Karpas-422 (cell line): ENCODE results near the gene AGPAT3. TPM values are rescaled to one million over a fixed set of nuclear protein-coding genes. Genes with fewer than 3 reads are reported as not detected.

Source experiments
- DNase-seq: peaks from one replicate; pipeline ENCODE4 v3.0.0-alpha.2; 2015
- H2AFZ ChIP-seq: fragments of 200-600 bp; sonication (generic); 2 replicates; pipeline ENCODE4 v1.6.1; 2014; ENCODE audit warnings: antibody characterized with exemption, low read length, mixed read lengths
- H3K27ac ChIP-seq: fragments of 200-600 bp; sonication (generic); 2 replicates; pipeline ENCODE4 v1.5.1; 2014; ENCODE audit warnings: mild to moderate bottlenecking, low read length, moderate library complexity
- H3K27me3 ChIP-seq: fragments of 200-600 bp; sonication (generic); 2 replicates; pipeline ENCODE4 v1.6.1; 2014; ENCODE audit warnings: low read length, mixed read lengths
- H3K36me3 ChIP-seq: fragments of 200-600 bp; sonication (generic); 2 replicates; pipeline ENCODE4 v1.6.1; 2014; ENCODE audit warnings: low read length, mixed read lengths; ENCODE audit not compliant: insufficient read depth
- H3K4me1 ChIP-seq: fragments of 200-600 bp; sonication (generic); 2 replicates; pipeline ENCODE4 v1.6.1; 2014; ENCODE audit warnings: mild to moderate bottlenecking, low read length, mixed read lengths
- H3K4me2 ChIP-seq: fragments of 200-600 bp; sonication (generic); 2 replicates; pipeline ENCODE4 v1.6.1; 2014; ENCODE audit warnings: low read length, low read depth, mild to moderate bottlenecking; ENCODE audit not compliant: poor library complexity, severe bottlenecking
- H3K4me3 ChIP-seq: fragments of 200-600 bp; sonication (generic); 2 replicates; pipeline ENCODE4 v1.5.1; 2014; ENCODE audit warnings: mild to moderate bottlenecking, antibody characterized with exemption, low read length, mixed read lengths
- H3K79me2 ChIP-seq: fragments of 200-600 bp; sonication (generic); 2 replicates; pipeline ENCODE4 v1.6.1; 2014; ENCODE audit warnings: mild to moderate bottlenecking, low read length, mixed read lengths
- H3K9ac ChIP-seq: fragments of 200-600 bp; sonication (generic); 2 replicates; pipeline ENCODE4 v1.6.0; 2014; ENCODE audit warnings: low read length
- H3K9me2 ChIP-seq: fragments of 200-600 bp; sonication (generic), shearing (Covaris generic); replicated peaks from 2 replicates; pipeline ENCODE4 v1.6.0; 2014; ENCODE audit warnings: mild to moderate bottlenecking, low read length, moderate library complexity; ENCODE audit not compliant: insufficient read depth
- H3K9me3 ChIP-seq: fragments of 300-700, 200-600 bp; sonication (generic); 2 replicates; pipeline ENCODE4 v1.6.1; 2014; ENCODE audit warnings: low read length, mixed read lengths
- H4K20me1 ChIP-seq: fragments of 200-600 bp; sonication (generic); 2 replicates; pipeline ENCODE4 v1.6.1; 2014; ENCODE audit warnings: mild to moderate bottlenecking, antibody characterized with exemption, low read length, low read depth; ENCODE audit not compliant: insufficient read depth
- total RNA-seq: library from RNA; depleted of rRNA; stranded (reverse); fragments of >200 nt; shearing (Covaris generic); gene quantifications from 2 replicates; pipeline ENCODE4 v1.2.3, GENCODE V29; 2014; ENCODE audit warnings: low replicate concordance

The AGPAT3 gene
- total RNA-seq, 1 experiment from 2014 or later: 29.0 TPM

GRCh38 chr21:43965911-43966585 is 101.0 kb downstream of the AGPAT3 start:
- no peak overlapping the region for H2AFZ ChIP-seq
- H3K27ac ChIP-seq: no peak overlapping the region
- no peaks in the 10 kb centered on the region for H3K4me1 ChIP-seq
- no peak overlapping the region for H3K4me3 ChIP-seq
- no peak overlapping the region for H3K9ac ChIP-seq
- no peaks in the 10 kb centered on the region for H3K9me3 ChIP-seq
- H3K4me2 ChIP-seq: no peak overlapping the region
- no peak for DNase-seq
- no peaks in the 10 kb centered on the region for H3K27me3 ChIP-seq
- no peaks in the 10 kb centered on the region for H3K36me3 ChIP-seq
- H4K20me1 ChIP-seq: no peaks in the 10 kb centered on the region
- no peaks in the 10 kb centered on the region for H3K79me2 ChIP-seq
- no peaks in the 10 kb centered on the region for H3K9me2 ChIP-seq

GRCh38 chr21:43966946-43967512 is 102.0 kb downstream of the AGPAT3 start:
- Histone ChIP-seq H3K9ac (no peak overlapping the region), H4K20me1 (no peaks in the 10 kb centered on the region), H3K79me2 (no peaks in the 10 kb centered on the region), H3K27ac (no peak overlapping the region), H3K9me2 (no peaks in the 10 kb centered on the region), H3K4me2 (no peak overlapping the region), H3K9me3 (no peaks in the 10 kb centered on the region), H3K4me1 (no peaks in the 10 kb centered on the region), H3K36me3 (peaks cover 3% of the 10 kb centered on the region; the same call in 1 of the 2 replicates), H3K27me3 (no peaks in the 10 kb centered on the region), H3K4me3 (no peak overlapping the region), H2AFZ (no peak overlapping the region)
- no peak for DNase-seq

- Histone ChIP-seq H3K27me3 (no peaks in the 10 kb centered on the region), H2AFZ (no peak overlapping the region), H3K27ac (no peak overlapping the region), H3K4me2 (no peak overlapping the region), H3K79me2 (no peaks in the 10 kb centered on the region), H3K9ac (no peak overlapping the region), H3K4me3 (no peak overlapping the region), H3K4me1 (no peaks in the 10 kb centered on the region), H3K36me3 (peaks cover 3% of the 10 kb centered on the region; the same call in 1 of the 2 replicates), H4K20me1 (no peaks in the 10 kb centered on the region), H3K9me2 (no peaks in the 10 kb centered on the region), H3K9me3 (no peaks in the 10 kb centered on the region)
- DNase-seq: no peak
Observed at GRCh38 chr21:43967981-43968380, 103.0 kb downstream of the AGPAT3 start.

GRCh38 chr21:43968410-43969114 is 103.5 kb downstream of the AGPAT3 start:
- Histone ChIP-seq H3K4me2 (no peak overlapping the region), H3K9ac (no peak overlapping the region), H3K27me3 (no peaks in the 10 kb centered on the region), H3K9me3 (no peaks in the 10 kb centered on the region), H3K36me3 (peaks cover 3% of the 10 kb centered on the region; the same call in 1 of the 2 replicates), H3K9me2 (no peaks in the 10 kb centered on the region), H3K79me2 (no peaks in the 10 kb centered on the region), H3K27ac (no peak overlapping the region), H3K4me1 (no peaks in the 10 kb centered on the region), H3K4me3 (no peak overlapping the region), H2AFZ (no peak overlapping the region), H4K20me1 (no peaks in the 10 kb centered on the region)
- no peak for DNase-seq

GRCh38 chr21:43969115-43969444 is 104.1 kb downstream of the AGPAT3 start:
- no peak overlapping the region for H3K4me2 ChIP-seq
- H3K27ac ChIP-seq: no peak overlapping the region
- H3K4me1 ChIP-seq: no peaks in the 10 kb centered on the region
- no peak overlapping the region for H3K9ac ChIP-seq
- no peaks in the 10 kb centered on the region for H3K9me3 ChIP-seq
- H3K9me2 ChIP-seq: no peaks in the 10 kb centered on the region
- H2AFZ ChIP-seq: no peak overlapping the region
- H3K79me2 ChIP-seq: no peaks in the 10 kb centered on the region
- no peak overlapping the region for H3K4me3 ChIP-seq
- H3K27me3 ChIP-seq: no peaks in the 10 kb centered on the region
- H4K20me1 ChIP-seq: no peaks in the 10 kb centered on the region
- no peak for DNase-seq
- peaks cover 3% of the 10 kb centered on the region; the same call in 1 of the 2 replicates for H3K36me3 ChIP-seq

- no peaks in the 10 kb centered on the region for H3K27me3 ChIP-seq
- no peaks in the 10 kb centered on the region for H4K20me1 ChIP-seq
- H2AFZ ChIP-seq: no peak overlapping the region
- no peak overlapping the region for H3K4me3 ChIP-seq
- no peak for DNase-seq
- no peaks in the 10 kb centered on the region for H3K4me1 ChIP-seq
- no peaks in the 10 kb centered on the region for H3K79me2 ChIP-seq
- no peaks in the 10 kb centered on the region for H3K9me3 ChIP-seq
- no peak overlapping the region for H3K4me2 ChIP-seq
- no peak overlapping the region for H3K27ac ChIP-seq
- H3K36me3 ChIP-seq: peaks cover 3% of the 10 kb centered on the region; the same call in 1 of the 2 replicates
- H3K9me2 ChIP-seq: no peaks in the 10 kb centered on the region
- H3K9ac ChIP-seq: no peak overlapping the region
Observed at GRCh38 chr21:43970551-43970950, 105.5 kb downstream of the AGPAT3 start.

GRCh38 chr21:43971201-43971991 is 106.4 kb downstream of the AGPAT3 start:
- Histone ChIP-seq H4K20me1 (no peaks in the 10 kb centered on the region), H3K4me1 (peaks cover 3% of the 10 kb centered on the region), H3K9ac (no peak overlapping the region), H3K79me2 (no peaks in the 10 kb centered on the region), H2AFZ (no peak overlapping the region), H3K9me3 (no peaks in the 10 kb centered on the region), H3K36me3 (peaks cover 3% of the 10 kb centered on the region; the same call in 1 of the 2 replicates), H3K4me3 (no peak overlapping the region), H3K27me3 (no peaks in the 10 kb centered on the region), H3K9me2 (no peaks in the 10 kb centered on the region), H3K27ac (no peak overlapping the region), H3K4me2 (no peak overlapping the region)
- no peak for DNase-seq

GRCh38 chr21:43971992-43972255 is 106.9 kb downstream of the AGPAT3 start:
- Histone ChIP-seq H3K9ac (no peak overlapping the region), H2AFZ (no peak overlapping the region), H3K79me2 (no peaks in the 10 kb centered on the region)

More at GRCh38 chr21:43971992-43972255, 106.9 kb downstream of the AGPAT3 start:
- peaks cover 8% of the 10 kb centered on the region for H3K4me1 ChIP-seq
- no peak overlapping the region for H3K27ac ChIP-seq
- no peaks in the 10 kb centered on the region for H3K9me3 ChIP-seq
- H3K27me3 ChIP-seq: no peaks in the 10 kb centered on the region
- peaks cover 3% of the 10 kb centered on the region; the same call in 1 of the 2 replicates for H3K36me3 ChIP-seq
- no peaks in the 10 kb centered on the region for H4K20me1 ChIP-seq
- H3K4me3 ChIP-seq: no peak overlapping the region
- no peak for DNase-seq
- no peaks in the 10 kb centered on the region for H3K9me2 ChIP-seq
- H3K4me2 ChIP-seq: no peak overlapping the region
